HG03039 (cell line): ENCODE results near the gene LCLAT1.

ENCODE experiments used
- ATAC-seq: cut with Tn5 transposase; IDR thresholded peaks from one replicate; pipeline ENCODE4 v1.9.1; 2021; ENCODE audit warnings: mild to moderate bottlenecking, moderate library complexity; ENCODE audit not compliant: unreplicated experiment

The LCLAT1 gene

DNA sequence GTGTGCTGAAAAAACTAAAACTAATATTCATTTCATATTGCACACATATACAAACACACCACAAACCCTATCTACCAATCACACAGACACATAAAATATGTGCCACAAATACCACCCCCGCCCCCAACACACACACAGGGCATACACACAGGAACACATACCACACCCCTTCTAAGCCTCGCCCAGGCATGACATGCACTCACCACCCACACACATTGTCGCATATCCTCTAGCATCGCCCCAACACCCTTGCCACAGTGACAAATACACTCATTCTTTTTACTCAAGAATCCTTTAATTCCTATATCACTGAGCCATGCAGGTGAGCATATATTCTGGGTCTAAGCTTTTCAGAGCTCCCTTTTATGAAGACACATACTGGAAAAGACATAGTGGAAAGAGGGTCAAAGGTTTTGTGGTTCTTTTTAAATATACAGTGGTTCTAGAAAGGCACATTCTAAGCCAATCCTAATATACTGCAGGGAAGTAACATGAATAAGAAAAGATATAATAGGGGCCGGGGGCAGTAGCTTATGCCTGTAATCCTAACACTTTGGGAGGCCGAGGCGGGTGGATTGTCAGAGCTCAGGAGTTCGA is 24.5 kb upstream of the LCLAT1 start:
- ATAC-seq = peak; percentile 72

DNA sequence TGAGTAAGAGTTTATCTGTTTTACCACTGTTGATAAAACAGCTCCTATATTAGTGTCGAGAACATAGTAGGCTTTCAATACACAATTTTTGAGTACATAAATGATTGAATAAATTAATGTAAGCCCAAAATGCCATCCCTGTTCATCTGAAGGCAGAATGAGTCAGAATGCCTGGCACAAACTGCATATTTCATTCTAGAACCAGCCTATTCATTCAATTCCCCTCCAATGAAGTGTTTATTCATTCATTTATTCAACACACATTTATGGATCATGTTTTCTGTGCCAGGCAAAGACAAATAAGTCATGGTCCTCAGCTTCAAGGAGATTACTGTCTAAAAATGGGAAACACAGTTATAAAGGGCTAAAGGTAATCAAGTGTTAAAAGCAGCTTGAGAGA is 22.8 kb upstream of the LCLAT1 start:
- ATAC-seq = no peak

DNA sequence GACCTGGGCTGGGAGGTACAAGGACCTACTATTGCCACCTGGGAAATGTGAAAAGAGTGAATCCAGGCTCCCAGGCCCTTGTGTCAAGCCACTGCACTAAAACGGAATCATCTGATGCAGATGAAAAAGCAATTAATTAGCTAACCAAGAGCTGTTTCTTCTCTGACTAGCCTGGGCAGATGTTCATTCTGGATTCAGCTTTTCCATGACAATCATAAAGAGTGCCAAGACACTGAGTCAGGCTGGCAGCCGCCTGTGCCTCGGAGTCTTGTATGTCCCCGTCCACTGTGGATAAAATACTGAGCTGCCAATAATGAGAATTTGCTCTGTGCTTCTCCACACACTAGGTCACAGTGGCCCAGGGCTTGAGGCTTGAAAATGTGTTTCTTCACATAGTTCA is 21.7 kb upstream of the LCLAT1 start:
- no peak for ATAC-seq

DNA sequence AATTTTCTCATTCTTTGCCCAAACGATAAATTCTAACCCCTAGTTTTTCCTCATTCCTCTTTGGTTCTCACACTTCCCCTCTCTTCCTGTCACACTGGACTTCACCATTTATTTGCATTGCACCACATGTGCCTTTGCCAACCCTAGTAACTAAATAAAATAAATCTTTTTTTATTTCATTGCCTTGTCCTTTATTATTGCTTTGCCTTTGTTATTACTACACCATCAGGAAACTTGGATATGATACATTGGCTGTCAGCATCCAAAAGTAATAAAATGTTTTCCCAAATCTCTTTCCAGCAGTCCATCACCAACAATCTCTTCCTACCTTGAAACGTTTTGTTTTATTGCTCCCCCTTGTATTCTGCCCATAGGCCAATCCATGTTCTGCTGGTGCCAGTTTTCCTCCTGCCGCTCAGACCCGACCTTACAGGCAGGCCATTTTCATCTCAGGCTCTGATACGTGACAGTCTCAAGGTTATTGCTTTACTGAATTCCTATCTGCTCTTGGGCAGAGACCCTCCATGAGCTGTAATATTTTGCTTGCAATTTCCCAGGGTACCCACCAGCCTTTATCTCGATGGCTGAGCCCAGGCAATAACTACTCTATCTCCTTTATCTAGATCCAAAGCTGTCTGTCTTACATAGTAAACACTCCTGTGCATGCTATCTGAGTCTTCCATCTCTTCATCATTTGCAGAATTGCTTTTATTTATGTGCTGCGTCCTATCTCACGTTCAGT is 19.3 kb upstream of the LCLAT1 start:
- no peak for ATAC-seq

DNA sequence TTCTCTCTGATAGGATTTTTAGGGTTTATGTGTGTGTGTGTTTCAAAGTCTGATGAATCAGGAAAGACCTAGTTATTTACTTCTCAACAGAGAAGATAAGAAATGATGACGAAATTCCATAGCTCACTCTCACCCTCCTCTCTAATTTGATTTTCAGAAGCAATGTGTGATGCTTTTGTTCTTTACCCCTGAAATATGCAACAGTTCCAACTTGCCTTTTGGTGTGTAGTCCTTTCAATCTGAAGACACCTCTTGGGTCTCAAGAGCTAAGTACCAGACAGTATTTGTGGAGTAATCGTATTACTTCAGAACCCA is 18.7 kb upstream of the LCLAT1 start:
- ATAC-seq = no peak

DNA sequence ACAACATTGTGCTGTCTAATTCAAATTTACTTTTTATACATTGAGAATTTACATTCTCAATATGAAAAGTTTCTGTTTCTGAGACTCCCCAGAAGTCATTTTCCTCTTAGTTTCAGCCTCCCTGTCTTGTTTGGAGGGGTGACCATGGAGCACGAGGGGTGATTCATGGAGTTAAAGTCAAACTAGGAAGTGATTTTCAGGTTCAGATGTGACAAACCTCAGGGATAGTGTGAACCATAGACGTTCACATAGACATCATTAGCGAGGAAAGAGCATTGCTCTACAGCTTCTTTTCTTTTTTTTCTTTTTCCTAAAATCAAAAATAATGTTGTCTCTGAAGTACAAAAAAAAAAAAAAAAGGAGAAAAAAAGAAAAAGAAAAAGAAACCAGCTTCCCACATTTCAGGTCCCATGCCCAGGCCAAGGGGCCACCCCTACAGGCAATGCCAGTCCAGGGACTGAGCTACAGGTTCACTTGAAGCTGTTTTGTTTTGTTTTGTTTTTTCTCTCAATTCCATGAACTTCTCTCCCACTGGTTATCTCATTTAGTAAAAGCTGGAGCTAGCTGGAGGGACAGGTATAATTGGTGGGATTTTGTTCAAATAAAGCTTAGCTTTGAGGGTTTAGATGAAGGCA is 18.1 kb upstream of the LCLAT1 start:
- ATAC-seq = no peak

DNA sequence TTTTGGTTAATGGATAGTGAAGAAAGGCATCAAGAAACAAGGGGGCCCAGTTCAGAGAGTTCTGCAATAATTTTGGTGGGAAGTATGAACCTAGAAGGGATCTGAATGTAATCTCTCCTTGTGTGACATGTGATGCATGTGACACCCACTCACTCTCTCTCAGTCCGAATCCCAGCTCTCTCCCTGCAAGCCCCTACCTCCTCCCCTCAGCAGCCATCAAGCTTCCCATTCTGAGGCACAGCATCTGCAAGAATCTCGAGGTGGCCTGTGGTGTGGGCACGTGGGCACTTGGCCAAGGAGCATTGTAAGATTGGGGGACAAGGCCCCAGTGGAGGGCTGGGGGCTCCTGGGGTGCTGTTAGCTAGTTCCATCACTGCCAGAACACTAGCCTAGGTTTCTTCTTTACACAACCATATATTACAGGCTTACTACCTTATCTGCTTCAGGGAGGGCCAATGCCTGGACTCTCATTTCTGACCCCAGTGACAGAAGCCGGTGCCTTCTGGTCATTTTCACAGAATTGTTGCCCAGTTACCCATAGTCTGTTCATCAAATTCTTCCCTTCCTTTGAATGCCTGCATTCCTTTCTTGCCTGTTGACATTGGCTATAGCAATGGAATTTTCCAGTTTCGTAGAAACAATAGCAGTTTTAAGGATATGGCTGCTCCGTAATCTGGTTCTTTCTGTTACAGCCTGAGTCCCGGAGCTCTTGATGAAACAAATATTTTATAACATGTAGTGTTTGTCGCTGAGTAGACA is 13.3 kb upstream of the LCLAT1 start:
- ATAC-seq = no peak

DNA sequence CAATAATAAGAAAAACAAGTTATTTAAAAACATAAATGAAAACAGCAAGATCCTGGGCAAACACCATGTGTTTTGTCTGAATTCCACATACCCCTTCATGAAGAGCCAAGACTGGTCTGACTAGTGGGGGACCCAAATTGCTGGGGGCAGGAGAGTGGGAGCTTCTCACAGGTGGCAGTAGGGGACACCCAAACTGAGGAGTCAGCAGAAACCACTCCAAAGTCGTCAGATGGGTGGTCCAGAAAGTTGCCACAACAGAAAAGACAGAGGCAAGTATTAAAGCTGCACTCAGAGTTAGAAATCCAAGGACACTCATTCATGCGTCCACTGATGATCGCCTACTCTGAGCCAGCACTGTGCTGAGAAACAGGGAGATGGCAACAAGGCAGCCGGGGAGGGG is 12.3 kb upstream of the LCLAT1 start:
- ATAC-seq = no peak

DNA sequence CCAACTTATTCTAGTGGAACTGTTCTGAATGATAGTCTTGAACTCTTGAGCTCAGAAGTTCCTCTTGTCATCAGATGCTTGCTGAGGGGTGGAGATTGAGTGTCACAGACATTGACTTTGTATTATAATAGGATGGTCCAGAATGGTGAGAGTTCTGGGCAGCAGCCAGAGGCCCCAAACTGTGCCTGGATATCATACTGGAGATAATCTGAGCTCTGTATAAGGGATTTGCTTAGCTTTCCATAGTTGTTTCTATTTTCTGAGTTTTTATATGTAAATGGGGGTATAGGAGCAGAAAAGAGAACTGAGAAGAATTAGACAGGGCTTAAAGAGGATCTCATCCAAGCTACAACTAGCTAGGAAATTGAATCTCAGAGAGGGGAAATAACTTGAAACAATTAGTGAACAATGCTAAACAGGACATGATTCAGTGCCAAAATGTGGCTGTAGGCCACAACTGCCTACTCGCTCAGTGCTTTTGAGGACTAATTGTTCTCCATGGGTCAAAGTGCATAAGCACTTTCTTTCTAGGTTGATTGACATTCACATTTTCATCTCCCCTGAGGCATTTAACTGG is 10.1 kb upstream of the LCLAT1 start:
- no peak for ATAC-seq

DNA sequence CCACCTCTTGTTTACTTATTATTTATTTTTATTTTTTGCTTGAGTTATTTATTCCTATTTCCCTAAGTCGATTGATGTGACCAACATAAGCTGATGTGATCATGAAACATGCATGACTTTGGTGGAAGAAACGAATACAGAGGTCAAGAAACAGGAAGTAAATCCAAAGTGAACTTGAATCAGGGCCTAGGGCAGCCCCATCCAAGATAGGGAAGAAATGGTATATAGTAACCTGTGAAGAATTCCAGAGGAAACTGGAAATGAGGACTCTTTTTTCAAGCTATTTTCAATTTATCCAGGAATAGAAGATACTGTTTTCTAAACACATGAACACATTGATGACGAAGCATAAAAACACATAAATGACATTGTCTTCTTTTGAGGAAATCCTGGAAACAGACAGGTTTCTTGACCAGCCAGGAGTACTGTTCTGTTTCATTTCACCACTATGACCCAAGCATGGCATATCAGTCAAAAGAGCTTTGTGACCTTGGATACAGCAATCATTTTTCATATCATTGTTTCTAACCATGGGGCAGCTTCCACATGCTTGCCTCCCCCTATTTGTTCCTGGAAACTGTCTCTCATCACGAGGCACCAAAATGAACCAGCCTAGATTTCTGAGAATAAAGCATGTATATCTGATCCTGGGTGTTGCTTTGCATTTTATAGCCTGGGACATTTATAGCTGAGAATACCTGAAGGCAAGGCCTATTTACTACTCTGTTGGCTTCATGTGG is 9.1 kb upstream of the LCLAT1 start:
- ATAC-seq = no peak

DNA sequence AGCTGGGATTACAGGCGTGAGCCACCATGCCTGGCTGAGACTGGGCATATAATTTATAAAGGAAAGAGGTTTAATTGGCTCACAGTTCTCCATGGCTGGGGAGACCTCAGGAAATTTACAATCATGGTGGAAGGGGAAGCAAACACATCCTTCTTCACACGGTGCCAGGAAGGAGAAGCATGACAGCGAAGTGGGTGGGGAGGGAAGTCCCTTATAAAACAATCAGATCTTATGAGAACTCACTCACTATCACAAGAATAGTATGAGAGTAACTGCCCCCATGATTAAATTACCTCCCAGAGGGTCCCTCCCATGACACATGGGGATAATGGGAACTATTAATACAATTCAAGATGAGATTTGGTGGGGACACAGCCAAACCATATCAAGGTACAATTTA is 7.8 kb upstream of the LCLAT1 start:
- ATAC-seq = no peak

DNA sequence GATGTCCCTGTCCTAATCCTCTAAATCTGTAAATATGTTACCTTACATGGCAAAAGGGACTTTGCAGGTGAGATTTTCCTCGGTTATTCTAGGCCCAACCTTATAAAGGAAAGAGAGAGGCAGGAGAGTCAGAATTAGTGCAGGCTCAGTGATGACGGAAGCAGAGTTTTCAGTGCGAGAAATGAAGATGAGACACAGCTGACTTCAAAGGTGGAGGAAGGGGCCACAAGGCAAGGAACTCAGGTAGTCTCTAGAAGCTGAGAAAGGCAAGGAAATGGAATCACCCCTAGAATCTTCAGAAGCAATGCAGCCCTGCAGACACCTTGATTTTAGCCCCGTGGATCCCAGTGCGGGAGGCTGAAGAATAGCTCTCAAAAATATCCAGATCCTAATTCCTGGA is 7.2 kb upstream of the LCLAT1 start:
- ATAC-seq = no peak

DNA sequence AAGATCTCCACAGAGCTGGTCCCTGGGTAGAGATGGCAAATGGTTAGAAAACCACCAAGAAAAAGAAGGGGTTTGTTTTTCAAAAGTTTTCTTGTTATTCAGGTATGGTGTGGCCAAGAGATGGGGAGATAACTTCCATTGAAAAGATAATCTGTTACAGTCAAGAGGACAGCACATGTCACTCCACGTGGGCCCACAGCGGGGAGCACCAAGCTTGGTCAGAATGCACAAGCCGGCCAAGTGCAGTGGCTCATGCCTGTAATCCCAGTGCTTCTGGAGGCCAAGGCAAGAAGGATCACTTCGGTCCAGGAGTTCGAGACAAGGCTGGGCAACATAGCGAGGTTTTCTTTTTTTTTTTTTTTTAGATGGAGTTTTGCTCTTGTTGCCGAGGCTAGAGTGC is 6.0 kb upstream of the LCLAT1 start:
- no peak for ATAC-seq

DNA sequence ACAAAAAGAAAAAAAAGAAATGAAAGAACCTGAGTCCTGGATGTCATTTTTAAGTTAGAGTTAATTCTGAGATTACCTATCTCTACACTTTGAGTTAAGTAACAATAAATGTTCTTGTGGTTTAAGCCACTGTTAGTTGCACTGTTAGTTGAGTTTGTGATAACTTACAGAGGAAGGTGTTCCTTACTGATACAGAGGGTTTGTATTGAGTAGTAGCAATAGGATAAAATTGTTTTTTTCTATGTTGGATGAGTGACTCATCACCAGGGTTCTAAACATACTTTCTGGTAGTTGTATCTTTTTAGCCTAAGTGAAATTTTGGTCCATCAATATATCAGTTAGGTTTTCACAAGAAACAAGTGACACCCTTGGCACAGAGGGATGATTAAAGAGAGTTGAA is 4.0 kb upstream of the LCLAT1 start:
- ATAC-seq = no peak

DNA sequence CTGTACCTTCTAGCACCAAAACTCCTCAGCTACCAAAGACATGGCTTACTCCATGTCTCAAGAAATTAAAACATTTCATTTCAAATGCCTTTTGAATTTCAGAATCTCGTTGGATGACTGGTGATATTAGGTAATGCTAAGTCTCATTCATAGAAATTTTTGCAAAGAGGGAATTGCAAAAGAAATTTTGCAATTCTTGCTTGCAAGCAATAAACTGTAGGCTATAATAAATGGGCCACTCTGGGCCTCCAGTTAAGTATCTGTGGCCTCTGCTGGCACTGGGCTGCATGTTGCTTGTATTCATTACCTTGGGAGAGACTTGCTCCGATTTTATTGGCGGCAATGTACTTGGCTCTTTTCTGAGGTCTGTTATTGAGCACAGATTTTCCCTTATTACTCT is 2.8 kb upstream of the LCLAT1 start:
- no peak for ATAC-seq

DNA sequence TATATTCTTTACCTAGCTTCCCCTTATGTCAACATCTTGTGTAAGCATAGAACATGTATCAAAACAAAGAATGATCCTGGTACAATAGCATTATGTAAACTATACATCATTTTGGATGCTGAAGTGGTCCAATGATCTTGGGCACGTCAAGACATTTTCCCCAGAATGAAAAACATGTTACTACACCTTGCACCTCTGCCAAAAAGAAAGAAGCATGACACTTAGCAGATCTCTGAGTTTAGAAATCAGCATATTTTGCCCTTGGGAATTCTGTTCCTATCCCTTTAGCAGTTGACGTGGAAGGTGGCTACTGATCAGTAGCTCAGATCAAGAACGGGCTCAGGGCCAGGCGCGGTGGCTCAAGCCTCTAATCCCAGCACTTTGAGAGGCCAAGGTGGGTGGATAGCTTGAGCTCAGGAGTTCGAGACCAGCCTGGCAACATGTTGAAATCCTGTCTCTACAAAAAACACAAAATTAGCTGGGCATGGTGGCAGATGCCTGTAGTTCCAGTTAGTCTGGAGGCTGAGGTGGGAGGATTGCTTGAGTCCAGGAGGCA is 1.7 kb upstream of the LCLAT1 start:
- no peak for ATAC-seq

DNA sequence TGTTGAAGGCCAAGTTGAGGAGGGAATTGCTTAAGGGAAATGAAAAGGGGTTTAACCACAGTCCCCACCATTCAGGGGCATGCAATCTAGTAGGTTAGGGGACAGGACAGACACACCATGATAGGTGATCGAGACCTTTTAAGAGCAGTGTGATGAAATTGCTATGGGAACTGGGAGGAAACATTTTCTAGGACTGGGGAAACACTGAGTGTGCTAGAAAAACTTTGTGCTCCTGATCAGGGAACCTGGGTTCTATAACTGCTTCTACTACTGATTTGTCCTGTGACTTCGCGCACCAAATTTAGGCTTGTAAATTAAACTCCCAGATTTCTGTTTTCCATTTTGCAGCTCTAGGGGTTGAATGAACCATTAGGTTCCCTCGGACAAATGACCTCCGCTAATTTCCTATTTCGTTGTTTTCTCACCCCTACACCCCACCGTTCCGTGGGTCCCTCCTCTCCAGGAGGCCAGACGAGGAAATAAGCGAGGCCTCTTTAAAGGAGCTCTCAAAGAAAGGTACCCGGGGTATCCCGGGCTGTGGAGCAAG is 371 bp upstream of the LCLAT1 start:
- no peak for ATAC-seq

DNA sequence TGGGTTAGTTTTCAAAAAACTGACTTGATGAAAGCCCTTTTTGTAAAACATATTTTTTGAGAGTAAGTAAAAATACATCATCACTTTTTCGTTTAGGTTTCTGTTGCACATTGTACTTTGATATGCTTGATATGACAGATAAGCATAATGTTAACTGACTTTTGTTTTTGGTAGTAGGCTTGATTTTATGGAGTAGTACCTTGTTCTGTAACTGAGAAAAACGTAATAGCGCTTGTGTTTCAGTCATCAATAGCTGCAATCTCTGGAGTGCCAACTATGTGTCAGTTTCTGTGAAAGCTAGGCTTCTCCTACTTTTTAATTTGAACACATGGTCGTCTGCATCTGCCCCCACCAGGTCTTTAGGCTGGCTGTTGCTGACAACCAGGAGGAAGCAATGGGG is 1.3 kb downstream of the LCLAT1 start:
- no peak for ATAC-seq

DNA sequence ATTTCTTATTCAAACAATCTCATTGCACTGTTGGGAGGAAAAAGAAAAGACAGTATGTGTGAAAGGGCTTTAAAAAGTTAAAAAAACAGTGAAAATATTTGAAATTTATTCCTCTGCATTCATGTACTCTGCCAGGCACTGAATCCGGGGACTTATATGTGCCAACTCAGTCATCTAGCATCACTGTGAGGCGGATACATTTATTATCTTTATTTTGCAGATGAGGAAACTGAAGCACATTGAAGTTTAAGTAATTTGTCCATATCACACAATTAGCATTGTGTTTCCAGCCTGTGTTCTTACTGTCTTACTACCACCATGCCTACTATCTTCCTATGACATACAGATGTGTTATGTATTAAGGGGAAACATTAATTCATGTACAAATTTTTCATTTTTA is 1.8 kb downstream of the LCLAT1 start:
- no peak for ATAC-seq

DNA sequence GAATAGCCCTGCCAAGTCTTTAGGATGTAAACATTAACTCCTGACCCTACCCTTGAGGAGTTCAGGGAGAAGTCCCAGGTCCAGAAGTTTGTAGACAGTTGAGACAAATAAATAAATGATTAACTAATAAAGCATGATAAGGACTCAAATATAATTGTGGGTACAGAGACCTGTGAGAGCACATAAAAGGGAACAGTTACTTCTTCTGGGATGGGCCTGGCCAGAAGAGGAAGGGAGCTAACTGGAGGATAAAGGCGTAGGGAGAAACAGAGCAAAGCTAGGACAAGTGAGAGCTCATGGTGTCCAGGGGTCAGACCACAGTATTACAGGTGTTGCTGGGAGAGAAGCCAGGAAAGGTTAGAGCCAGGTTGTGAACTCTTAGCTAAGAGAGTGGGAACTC is 3.0 kb downstream of the LCLAT1 start:
- ATAC-seq = no peak
